BJ (cell line): Measurements from ENCODE around the gene GSK3B. TPM values are rescaled to one million over a fixed set of nuclear protein-coding genes. Genes with fewer than 3 reads are reported as not detected.

ENCODE experiments used
- CTCF ChIA-PET: fragments of 350-600 bp; formaldehyde crosslinking; extraction: SDS; loops from one replicate; lab custom pipeline; 2021; ENCODE audit warnings: antibody characterized with exemption, inconsistent platforms; lab: Yijun Ruan, JAX
- POLR2A ChIA-PET: fragments of 300-600 bp; sonication (Branson Sonifier 250); formaldehyde crosslinking; extraction: SDS; loops from one replicate; lab custom pipeline; 2021; ENCODE audit warnings: antibody characterized with exemption; lab: Charles Lee
- DNase-seq: peaks from one replicate; pipeline ENCODE4 v3.0.0-alpha.2; 2011; ENCODE audit warnings: low read depth
- H3K27me3 ChIP-seq: 2 replicates; pipeline ENCODE4 v1.6.0; 2011; ENCODE audit warnings: low read length; ENCODE audit not compliant: control insufficient read depth, insufficient read depth
- H3K36me3 ChIP-seq: 2 replicates; pipeline ENCODE4 v1.5.1; 2011; ENCODE audit warnings: low read length; ENCODE audit not compliant: control insufficient read depth, insufficient read depth
- H3K4me3 ChIP-seq: 2 replicates; pipeline ENCODE4 v1.5.1; 2011; ENCODE audit warnings: low read depth, mild to moderate bottlenecking, control low read depth, low read length
- CTCF ChIP-seq: IDR thresholded peaks from 2 replicates; pipeline ENCODE4 v1.5.1; 2011; ENCODE audit warnings: low read depth, mild to moderate bottlenecking, control low read depth, inconsistent platforms, low read length, moderate library complexity; ENCODE audit not compliant: insufficient read depth
- polyA plus RNA-seq: library from polyadenylated mRNA; depleted of rRNA; stranded (reverse); fragments of >200 nt; gene quantifications from 2 replicates; pipeline ENCODE4 v1.2.3, GENCODE V29; 2011

GSK3B gene
- polyA plus RNA-seq, 1 experiment = 25.4 TPM

DNA sequence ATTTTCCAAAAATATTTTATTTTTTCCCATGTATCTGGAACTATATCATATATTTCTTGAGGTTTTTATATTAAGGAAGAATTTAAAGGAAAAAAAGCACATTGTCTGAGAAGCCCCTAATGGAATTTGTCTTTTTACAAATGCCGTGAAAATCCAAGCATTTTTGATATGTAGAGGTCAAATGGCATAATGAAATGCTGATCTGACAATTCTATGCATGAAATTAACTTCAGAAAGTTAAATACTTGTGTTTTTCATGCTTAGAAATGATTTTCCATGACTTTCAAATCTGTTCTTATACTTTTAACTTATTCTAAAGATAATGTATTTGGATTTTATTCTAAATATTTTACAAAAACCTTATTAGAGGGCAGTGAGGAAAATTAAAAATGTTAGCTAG, 193.1 kb downstream of the GSK3B start:
- ChIA-PET CTCF (interaction anchor here (1.4 kb wide), 1 partner anchor 9 kb away, joined by 5 read pairs; no protein-coding TSS in a partner anchor), POLR2A (no interaction called here)
- H3K4me3 ChIP-seq = no peak overlapping the region
- DNase-seq = no peak
- TF ChIP-seq CTCF = no peak
- H3K27me3 ChIP-seq = no peaks in the 10 kb centered on the region
- no peaks in the 10 kb centered on the region for H3K36me3 ChIP-seq

- no peaks in the 10 kb centered on the region; the same call in 1 of the 2 replicates for H3K36me3 ChIP-seq
- H3K4me3 ChIP-seq = no peak overlapping the region
- TF ChIP-seq CTCF = no peak
- DNase-seq = no peak
- CTCF ChIA-PET = no interaction called here
- H3K27me3 ChIP-seq = no peaks in the 10 kb centered on the region
- POLR2A ChIA-PET = no interaction called here
Observed at GRCh38 chr3:119899192-119899511, 195.1 kb downstream of the GSK3B start.

GRCh38 chr3:119898478-119899191, 195.6 kb downstream of the GSK3B start:
- H3K4me3 ChIP-seq = no peak overlapping the region
- ChIA-PET POLR2A (no interaction called here), CTCF (no interaction called here)
- no peaks in the 10 kb centered on the region for H3K27me3 ChIP-seq
- H3K36me3 ChIP-seq = no peaks in the 10 kb centered on the region; the same call in 1 of the 2 replicates
- TF ChIP-seq CTCF = no peak
- DNase-seq = no peak

DNA sequence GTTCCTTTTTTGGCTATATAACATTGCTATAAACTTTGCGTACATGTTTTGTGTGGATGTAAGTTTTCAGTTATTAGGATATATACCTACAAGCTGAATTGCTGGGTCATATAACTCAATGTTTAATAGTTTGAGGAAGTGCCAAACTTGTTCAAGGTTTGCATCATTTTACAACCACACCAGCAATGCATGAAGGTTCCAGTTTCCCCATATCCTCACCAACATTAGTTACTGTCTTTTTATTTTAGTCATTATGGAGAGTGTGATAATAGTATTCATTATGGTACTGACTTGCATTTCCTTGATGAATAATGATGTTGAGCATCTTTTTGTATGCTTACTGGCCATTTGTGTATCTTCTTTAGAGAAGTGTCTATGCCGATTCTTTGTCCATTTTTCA, 200.1 kb downstream of the GSK3B start:
- ChIA-PET POLR2A (no interaction called here), CTCF (interaction anchor here (1.5 to 5.1 kb wide), 2 partner anchors 11 to 288 kb away, joined by 4 to 42 read pairs; no protein-coding TSS in a partner anchor)
- Histone ChIP-seq H3K36me3 (no peaks in the 10 kb centered on the region; the same call in 1 of the 2 replicates), H3K27me3 (no peaks in the 10 kb centered on the region), H3K4me3 (no peak overlapping the region)
- TF ChIP-seq CTCF = no peak
- DNase-seq = no peak

- Histone ChIP-seq H3K36me3 (no peaks in the 10 kb centered on the region; the same call in 1 of the 2 replicates), H3K4me3 (no peak overlapping the region), H3K27me3 (no peaks in the 10 kb centered on the region)
- no peak for DNase-seq
- TF ChIP-seq CTCF = no peak
- ChIA-PET POLR2A (no interaction called here), CTCF (interaction anchor here (1.5 to 5.1 kb wide), 2 partner anchors 11 to 289 kb away, joined by 4 to 42 read pairs; no protein-coding TSS in a partner anchor)
Observed at GRCh38 chr3:119893769-119894168, 200.5 kb downstream of the GSK3B start.
